ENCODE results near the gene DYNC1H1.

DNA sequence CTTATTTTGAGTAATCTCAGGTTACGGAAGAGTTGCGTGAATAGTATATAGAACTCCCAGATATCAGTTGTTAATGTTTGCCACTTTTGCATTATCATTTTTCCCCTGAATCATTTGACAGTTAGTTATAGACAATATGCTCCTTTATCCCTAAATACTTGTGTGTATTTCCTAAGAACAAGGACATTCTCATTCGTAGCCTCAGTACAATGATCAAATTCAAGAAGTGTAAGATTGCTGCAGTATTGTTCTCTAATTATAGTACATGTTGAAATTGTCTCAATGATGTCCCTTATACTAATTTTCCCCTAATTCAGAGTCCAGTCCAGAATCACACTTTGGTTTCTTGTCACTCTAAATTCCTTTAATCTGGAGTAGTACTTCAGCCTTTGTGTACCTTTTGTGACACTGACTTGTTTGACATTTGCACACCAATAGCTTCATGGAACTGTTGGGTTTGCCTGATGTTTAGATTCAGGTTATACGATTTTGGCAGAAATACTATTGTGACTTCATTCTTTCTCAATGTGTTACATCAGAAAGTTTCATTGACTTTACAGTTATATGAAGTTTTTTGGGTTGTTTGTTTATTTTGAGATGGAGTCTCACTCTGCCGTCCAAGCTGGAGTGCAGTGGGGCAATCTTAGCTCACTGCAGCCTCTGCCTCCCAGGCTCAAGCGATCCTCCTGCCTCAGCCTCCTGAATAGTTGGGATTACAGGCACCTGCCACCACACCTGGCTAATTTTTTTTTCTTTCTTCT is 13.1 kb downstream of the DYNC1H1 start:
- TF ChIP-seq CTCF (IDR thresholded peaks at IDR 0.05; ENCODE audit: low read depth, low read length, poor library complexity, severe bottlenecking) (no peak), EZH2phosphoT487 (IDR thresholded peaks at IDR 0.05; ENCODE audit: borderline replicate concordance, low read length) (no peak)
